Eye (tissue), 1 donor: ENCODE measurements around the gene APC2.
"Not testable (repeated sequence)": the region's sequence is repeated elsewhere in the genome, so short reads cannot be mapped to it uniquely, and the experiment has no call there.

Experiments used
- DNase-seq: peaks from one replicate; pipeline ENCODE4 v3.0.0-alpha.2; 2015

The APC2 gene

GRCh38 chr19:1429750-1430149, 20.2 kb upstream of the APC2 start:
- no peak for DNase-seq

DNA sequence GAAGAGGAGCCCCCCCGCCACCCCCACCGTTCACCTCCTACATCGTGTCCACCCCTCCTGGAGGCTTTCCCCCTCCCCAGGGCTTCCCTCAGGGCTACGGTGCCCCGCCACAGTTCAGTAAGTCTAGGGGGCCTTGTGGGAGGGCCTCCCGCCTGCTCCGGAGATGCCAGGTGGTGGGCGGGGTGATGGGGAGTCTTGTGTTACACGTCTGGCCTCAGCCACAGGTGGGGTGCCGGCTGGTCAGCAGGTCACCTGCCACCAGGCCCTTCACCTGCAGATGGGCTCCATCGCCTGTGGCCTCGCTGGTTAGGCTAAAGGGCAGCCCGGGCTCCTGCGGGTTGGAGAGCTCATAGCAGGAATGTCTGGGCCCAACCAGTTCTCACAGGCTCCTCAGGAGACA, 19.7 kb upstream of the APC2 start:
- no peak for DNase-seq

- DNase-seq = no peak
These were observed 18.0 kb upstream of the APC2 start for GRCh38 chr19:1431759-1432506.

DNA sequence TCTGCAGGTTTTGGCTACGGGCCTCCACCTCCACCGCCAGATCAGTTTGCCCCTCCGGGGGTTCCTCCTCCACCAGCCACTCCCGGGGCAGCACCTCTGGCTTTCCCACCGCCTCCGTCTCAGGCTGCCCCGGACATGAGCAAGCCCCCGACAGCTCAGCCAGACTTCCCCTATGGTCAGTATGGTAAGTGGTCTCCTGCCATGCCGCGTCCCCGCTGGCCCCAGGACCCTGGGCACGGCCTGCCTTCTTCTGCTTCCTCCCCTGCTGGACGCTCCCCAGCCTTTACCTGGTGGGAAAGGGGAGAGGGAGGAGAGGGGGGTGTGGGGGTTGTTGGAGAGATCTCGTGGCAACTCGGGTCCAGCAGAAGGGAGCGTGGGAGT, 17.4 kb upstream of the APC2 start:
- no peak for DNase-seq

DNA sequence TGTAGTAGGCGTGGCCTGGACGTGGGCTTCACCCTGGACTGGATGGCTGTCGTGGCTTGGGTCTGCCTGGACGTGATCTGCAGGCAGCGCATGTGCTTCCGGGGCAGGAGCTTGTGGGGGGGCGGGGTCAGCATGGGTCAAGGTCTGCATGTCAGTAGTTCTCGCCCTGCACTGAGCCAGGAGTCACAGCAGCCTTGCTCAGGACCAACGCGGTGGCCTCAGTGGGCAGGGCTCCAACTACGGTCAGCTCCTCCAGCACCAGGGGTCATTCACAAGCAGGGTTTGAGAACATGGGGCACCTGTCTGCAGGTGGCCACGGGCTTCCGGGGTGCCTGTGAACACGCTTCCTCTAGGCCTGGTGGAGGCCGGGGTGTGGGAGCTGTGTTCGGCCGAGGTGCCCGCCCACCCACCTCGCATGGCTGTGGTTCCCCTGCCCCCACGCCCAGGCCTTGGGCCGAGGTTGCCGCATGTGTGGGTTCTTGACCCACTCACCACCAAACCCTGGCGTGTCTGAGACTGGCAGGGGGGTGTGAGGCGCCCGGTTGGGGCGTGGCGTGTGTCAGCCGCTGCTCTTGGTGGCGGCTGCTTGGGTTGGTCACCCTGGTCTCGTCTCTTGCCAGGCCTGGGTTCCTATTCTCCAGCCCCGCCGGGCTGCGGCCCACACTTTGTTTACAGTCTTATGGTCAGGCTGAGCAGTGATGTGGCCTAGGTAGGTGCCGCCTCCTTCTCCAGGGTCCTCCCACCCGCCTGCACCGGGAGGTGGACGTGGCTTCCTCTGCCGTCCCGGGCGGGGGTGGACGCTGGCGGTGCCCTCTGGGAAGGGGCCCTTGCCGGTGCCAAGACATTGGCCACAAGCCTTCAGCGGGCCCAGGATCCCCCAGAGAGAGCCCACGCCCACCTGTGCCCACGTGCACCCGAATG, 16.5 kb upstream of the APC2 start:
- no peak for DNase-seq

- no peak for DNase-seq
These were observed 15.9 kb upstream of the APC2 start for GRCh38 chr19:1434040-1434366.

GRCh38 chr19:1434577-1435060, 15.3 kb upstream of the APC2 start:
- DNase-seq = no peak

DNA sequence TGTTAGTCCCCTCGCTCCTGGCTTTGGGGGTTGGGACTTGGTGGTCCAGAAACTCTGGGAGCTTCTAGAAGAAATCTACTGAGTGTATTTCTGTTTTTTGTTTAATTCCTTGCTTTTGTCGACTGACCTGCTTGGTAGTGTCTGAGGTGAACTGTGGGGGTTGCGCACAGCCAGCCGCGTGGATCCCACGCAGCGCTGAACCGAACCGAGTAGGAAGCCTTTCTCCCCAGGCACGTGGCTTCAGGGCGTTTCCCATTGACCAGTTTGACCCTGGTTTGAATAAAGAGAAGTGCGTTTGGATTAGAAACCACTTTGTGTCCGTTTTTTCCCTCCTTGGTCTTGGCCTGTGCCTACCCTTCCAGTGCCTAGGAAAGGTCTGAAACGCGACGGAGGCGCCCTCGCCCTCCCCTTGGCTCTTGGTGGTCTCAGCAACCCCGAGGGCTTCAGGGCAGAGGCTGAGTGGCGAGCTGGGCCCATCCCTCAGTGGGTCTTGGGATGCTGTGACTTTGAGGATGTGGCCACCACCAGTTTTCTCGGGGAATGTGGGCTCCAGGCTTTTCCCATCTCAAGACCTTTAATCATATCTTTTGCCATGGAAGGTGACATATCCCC, 14.4 kb upstream of the APC2 start:
- no peak for DNase-seq

GRCh38 chr19:1437609-1438008, 12.3 kb upstream of the APC2 start:
- no peak for DNase-seq

GRCh38 chr19:1438035-1438932, 11.6 kb upstream of the APC2 start, which contains the start of gene RPS15:
RPS15 (plus strand) TSS chr19:1438396; CDS start chr19:1438426, 30 bp downstream.
- peak; percentile 98 for DNase-seq

DNA sequence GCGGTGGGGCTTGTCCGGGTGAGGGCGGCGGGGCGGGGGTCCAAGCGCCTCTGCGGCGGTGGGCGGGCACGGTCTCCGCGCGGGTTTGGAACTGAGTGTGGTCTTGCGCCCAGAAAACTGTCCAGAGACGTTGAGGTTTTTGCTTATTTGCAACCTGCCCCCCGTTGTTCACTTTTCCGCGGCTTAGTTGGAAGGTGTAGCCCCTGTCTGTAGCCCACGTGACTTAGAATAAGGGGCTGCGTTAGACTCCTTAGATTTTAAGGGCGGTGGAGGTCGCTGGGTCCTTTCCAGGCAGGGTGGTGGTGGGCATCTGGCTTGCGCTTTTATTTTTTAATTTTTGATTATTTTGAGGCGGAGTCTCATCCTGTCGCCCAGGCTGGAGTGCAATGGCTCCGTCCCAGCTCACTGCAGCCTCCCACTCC, 11.0 kb upstream of the APC2 start:
- DNase-seq = no peak

DNA sequence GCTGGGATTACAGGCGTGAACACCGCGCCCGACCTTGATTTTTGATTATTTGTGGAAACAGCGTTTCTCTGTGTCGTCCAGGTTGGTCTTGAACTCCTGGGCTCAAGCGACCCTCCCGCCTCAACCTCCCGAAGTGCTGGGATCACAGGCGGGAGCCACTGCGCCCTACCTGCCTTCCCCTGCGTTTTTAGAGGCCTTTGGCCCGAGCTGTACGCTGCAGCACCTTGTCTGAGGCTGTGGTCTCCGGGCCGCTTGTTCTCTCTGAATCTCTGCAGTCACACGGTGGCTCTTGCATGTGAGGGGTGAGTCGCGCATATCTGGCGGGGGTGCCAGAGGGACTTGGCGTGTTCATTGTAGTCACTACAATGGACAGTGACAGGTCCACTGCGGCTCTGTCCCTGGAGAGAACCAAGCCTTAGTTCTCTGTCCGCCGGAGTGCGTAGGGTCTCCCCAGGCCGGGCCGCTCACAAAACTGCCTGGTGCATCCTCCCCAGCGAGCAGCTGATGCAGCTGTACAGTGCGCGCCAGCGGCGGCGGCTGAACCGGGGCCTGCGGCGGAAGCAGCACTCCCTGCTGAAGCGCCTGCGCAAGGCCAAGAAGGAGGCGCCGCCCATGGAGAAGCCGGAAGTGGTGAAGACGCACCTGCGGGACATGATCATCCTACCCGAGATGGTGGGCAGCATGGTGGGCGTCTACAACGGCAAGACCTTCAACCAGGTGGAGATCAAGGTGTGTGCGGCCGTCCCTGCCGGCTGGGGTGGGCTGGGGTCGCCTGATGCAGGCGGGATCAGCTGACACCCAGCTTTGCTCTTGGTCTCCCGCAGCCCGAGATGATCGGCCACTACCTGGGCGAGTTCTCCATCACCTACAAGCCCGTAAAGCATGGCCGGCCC, 10.2 kb upstream of the APC2 start:
- DNase-seq = not testable (repeated sequence)

- no peak for DNase-seq
These were observed 9.5 kb upstream of the APC2 start for GRCh38 chr19:1440418-1440801.

GRCh38 chr19:1441022-1441426, 8.9 kb upstream of the APC2 start:
- DNase-seq = no peak

- DNase-seq = no peak
These were observed 8.1 kb upstream of the APC2 start for GRCh38 chr19:1441677-1442438.

- peak; percentile 94 for DNase-seq
These were observed 4.6 kb upstream of the APC2 start for GRCh38 chr19:1445185-1445931.

DNA sequence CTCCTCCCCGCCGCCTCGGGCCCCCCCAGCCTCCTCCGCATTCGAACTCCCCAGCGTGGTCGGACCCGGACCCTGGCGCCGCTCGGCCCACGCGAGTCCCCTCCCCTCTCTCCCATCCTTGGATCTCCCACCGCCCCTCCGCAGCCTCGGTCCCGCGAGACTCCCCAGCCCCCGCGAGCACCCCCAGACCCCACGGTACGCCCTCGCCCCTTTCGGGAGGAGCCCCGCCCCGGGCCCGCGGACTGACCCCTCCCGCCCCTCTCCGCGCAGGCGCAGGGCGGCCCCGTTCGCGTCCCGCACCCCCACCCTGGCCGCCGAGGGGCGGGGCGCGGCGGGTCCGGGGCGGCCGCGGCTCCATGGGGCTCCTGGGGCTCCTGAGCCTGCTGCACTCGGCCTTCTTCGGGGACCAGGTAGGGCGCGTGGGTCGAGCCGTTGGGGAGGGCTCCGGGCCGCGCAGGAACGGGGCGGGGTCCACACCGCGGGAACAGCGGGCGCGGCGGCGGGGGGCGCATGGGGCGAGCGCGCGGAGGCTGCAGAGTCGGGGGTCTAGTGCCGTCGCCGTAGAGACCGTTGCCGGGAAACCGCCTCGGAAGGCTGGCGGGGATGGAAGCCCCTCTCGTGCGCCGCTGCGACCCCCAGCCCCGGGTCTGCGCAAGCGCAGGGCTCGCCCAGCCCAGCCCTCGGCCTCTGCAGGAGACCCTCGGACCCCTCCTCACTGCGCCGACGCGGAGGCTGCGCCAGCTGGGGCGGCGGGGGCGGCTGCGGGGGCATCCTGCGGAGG, 3.8 kb upstream of the APC2 start:
- peak; percentile 94 for DNase-seq

DNA sequence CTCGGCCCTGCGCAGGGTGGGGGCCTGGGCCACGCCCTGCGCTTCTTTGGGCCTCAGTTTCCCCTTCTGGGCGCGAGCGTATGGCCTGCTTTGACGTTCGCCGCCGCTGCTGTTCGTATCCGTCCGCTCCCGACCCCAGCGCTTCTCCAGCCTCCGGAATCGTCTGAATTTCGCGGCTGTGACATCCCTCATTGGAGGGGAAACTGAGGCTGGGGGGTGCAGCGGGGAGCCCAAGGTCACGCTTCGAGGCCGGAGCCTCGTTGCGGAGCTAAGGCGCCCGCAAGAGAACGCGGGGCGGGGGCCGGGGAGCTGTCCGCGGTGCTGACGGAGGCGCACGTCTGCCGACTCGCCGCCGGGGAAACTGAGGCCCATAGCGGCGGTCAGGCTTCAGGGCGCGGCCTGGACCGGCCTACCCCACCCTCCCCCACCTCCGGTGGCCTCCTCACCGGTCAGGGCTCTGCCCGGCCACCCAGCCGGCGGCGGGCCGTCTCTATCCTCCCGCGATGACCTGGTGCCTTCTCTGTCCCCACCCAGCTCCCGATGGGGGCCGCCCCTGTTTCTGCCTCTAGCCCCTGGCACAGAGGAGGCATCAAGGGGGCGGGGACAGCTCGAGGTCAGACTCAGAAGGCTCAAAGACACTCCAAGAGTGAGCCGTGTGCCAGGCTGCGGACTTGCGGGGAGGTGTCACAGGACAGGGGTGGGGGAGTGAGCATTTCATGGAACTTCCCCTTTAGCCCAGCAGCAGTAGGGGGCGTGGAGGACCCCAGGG, 3.0 kb upstream of the APC2 start:
- peak; percentile 57 for DNase-seq
